ENCODE measurements around the gene SMAD3.
"Not testable (repeated sequence)": the region's sequence is repeated elsewhere in the genome, so short reads cannot be mapped to it uniquely, and the experiment has no call there.

SMAD3 gene

DNA sequence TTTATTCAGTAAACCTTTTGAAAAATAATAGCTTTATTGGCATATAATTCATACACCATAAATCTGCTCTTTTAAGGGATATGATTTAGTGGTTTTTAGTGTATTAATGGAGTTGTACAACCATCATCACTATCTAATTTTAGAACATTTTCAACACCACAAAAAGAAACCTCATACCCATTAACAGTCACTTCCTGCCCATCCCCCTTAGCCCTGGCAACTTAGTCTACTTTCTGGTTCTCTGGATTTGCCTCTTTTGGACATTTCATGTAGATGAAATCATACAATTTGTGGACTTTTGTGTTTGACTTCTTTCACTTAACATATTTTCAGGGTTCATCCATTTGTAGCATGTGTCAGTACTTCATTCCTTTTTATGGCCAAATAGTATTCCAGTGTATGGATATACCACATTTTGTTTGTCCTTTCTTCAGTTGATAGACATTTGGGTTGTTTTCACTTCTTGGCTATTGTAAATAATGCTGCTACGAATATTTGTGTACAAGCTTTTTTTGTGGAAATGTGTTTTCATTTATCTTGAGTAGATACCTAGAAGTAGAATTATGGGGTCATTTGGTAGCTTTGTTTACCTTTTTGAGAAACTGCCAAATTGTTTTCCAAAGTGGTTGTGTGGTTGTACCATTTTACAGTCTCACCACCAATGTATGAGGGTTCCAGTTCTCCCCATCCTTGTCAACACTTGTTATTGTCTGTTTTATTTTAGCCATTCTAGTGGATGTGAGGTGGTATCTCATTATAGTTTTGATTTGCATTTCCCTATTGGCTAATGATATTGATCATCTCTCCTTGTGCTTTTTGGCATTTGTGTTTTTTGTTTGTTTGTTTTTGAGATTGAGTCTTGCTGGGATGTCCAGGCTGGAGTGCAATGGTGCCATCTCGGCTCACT lies 45.8 kb downstream of the SMAD3 start:
- no peak for DNase-seq

DNA sequence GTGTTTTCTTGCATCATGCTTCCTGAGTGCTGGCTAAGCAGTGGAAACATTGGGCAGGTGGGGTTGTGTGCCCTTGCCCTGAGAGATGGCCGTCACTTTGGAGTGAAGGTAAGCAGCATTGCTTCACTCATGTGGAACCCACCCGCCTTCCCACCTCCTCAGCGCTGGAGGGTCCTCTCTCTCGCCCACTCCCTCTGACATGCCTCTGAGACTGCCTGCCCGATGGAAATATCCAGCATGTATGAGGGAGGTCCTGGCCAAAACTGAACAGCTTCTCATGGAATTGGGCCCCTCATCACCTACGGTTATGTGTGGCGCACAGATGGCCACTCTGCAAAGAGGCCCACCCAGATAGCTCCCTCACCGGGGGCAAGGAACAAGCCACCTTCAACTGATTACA lies 48.6 kb downstream of the SMAD3 start:
- DNase-seq, result no peak

DNA sequence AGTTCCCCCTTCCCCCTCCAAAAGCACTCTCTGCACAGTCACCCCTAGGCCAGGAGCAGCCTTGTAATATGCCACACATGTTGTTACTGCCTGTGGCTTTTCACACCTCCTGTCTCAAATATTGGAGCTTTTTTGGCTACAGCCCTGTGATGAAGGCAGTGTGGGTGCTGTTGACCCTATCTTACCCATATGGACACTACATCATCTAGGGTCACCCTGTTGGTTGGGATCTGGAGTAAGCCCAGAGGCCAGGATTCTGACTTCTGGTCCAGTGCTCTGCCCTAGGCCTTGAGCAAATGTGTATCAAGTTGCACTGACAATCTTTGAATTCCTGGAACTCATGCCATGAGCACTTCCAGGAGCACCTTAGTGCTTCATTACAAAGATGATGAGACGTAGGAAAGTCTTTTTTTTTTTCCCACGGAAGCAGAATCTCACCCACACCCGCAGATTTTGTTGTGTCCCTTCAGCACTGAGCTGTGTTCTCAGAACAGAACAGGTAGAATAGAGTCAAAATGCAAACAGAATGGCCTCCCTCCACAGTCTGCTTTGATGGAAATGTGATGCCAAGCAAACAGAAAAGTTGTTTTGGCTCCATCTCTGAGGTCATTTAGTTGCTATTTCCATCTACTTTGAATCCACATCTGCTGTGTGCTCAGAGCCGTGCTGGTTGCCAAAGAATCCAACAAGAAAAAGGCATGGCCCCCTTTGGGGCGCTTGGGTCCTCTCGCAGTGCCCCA lies 49.6 kb downstream of the SMAD3 start:
- DNase-seq, result no peak

DNA sequence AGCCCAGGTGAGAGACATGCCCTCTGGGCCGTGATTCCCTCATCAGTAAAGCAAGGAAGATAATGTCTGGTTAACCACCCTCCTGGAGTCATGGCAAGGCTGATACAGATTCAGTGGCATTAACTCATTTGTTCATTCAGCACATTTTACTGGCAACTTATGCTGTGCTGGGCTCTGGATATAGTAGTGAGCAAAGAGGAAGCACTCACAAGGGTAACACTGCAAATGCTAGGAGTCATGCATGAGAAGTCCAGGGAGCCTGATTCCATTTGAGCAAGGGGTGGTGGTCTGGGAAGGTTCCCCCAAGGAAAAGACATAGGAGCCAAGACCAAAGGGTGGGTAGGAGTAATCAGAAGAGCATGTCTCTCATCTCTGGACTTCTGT lies 50.2 kb downstream of the SMAD3 start:
- no peak for DNase-seq

DNA sequence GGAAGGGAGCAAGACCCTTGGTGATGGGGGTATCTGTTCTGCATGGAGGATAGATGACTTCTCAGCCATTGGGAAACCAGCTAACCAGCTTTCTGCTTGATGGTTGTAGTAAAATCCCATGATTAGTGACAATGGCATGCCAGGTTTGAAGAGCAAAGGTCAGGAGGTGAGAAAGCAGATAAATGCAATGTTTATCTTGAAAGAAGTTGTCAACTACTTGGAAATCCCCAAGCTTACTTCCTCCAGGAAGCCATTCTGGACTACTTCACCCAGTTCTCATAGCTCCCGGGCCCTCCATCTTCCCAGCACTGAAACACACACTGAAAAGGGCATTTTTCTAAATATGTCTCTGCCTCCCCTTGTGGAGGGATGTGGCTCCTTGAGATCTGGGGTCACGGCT lies 51.3 kb downstream of the SMAD3 start:
- no peak for DNase-seq

DNA sequence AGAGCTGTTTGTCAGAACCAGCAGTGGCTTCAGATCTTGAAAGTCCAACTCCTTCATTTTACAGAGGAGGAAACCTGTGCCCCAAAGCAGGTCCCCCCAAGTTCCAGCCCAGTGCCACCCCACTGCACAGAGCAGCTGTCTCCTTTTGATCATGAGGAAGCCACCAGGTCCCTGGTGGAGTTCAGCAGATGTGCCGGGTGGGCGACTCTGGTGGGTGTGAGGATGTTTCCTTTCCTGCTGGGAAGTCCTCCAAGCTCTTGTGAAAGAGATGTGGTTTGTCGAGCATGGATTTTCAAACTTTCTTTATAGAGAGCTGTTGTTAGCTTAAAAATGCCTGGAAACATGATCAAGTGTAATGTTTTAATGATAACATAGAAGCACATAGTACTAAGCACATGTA lies 52.0 kb downstream of the SMAD3 start:
- no peak for DNase-seq

DNA sequence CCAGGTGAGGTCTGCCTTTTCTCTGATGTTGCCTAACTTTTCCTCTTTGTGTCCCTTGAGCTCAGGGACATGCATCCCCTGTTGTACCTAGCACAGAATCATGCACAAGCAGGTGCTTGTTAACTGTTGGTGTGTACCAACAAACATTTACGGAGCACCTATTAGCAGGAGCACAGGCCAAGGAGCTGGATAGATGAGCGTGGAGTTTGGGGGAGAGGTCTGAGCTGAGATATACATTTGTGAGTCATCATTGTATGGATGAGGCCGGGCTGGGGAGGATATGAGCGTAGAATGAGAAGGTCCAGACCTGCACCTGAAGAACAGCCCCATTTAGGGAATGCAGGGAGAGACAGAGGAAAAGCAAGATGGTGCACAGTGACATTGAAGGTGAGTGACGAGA lies 53.4 kb downstream of the SMAD3 start:
- DNase-seq, result no peak

DNA sequence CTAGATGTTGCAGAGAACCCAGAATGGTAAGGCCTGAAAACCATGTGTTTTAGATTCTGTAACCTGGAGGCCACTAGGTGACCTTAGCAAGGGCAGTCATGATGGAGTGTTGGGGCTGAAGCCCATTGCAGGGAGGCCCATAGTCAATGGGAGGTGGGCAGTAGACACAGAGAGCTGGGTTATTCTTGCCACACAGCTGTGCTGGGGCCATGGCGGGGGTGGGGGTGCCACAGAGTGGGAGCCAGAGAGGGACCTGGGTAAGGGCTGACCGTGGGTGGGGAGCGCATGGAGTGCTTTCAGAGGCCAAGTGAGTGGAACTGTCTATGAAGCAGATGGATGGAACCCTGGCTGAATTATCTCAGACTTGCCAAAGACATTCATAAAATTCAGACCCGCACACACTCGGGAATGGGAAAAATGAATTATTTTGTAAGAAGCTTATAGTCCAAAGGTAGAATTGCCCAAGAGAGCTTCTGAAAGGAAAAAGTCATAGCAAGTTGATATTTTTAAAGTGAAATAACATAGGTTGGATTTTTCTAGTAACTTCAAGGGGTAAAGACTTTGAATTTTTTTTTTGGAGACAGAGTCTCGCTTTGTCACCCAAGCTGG lies 53.9 kb downstream of the SMAD3 start:
- DNase-seq, result no peak

DNA sequence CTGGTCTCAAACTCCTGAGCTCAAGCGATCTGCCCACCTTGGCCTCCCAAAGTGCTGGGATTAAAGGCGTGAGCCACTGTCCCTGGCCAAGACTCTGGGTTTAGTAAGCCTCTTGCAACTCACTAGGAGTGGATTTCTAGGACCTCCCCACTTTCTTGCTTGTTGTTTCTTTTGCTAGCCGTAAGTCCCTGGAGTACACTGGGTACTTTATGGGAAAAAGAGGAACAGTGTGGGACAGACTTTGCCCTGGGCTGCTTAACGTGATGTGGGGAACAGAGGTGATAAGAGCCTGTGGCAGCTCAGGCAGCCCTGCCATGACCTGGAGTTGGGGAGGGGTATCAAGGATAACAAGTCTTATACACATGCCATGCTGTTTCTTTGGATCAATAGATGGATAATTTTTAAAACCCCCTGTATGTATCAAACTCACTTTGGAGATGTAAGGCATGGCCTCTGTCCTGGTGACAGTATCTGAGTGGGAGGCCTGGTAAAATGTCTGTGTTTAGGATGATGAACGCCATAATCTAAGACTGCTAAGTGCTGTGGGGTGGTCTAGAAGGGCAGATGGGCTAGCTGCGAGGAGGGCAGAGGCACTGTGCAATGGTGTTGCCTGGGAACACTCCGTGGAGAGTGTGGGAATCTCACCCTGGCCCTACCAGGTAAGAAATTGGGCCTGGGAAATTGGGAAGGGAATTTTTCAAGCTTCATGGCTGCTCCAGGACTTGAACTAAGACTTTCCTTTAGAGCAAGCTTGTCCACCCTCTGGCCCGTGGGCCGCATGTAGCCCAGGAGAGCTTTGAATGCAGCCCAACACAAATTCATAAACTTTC lies 54.8 kb downstream of the SMAD3 start:
- no peak for DNase-seq

DNA sequence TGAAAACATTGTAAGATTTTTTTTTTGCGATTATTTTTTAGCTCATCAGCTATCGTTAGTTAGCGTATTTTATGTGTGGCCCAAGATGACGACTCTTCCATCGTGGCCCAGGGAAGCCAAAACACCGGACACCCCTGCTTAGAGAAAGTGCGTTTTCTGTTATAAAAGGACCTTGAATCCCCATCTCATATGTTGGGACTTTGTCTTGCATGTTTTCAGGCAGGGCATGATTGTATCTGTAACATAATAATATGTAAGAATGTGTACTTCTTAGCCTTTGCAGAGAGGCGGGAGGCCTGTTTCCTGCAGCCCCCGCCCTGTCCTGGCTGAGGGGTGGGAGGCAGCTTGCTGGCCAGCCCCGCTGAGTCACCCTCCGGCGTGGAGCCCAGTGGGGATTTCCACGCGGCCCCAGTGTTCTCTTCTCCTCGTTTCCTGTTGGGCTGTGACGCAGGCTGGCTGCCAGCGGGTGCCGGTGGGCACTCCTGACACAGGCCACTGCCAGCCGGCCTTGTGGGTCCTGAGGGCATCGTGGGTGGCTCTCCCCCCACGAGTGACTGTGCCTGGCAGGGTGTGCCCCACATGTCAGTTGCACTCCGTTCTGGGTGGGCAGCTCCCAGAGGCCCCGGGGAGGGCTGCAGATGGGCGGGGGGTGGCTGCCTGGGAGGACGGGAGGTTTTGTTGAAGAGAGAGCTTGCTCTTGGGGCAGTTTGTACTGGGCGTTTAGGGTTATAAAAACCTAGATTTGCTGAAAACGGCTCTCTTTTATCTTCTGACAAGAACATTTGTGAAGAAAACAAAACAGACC lies 55.6 kb downstream of the SMAD3 start:
- DNase-seq, result peak; percentile 94

DNA sequence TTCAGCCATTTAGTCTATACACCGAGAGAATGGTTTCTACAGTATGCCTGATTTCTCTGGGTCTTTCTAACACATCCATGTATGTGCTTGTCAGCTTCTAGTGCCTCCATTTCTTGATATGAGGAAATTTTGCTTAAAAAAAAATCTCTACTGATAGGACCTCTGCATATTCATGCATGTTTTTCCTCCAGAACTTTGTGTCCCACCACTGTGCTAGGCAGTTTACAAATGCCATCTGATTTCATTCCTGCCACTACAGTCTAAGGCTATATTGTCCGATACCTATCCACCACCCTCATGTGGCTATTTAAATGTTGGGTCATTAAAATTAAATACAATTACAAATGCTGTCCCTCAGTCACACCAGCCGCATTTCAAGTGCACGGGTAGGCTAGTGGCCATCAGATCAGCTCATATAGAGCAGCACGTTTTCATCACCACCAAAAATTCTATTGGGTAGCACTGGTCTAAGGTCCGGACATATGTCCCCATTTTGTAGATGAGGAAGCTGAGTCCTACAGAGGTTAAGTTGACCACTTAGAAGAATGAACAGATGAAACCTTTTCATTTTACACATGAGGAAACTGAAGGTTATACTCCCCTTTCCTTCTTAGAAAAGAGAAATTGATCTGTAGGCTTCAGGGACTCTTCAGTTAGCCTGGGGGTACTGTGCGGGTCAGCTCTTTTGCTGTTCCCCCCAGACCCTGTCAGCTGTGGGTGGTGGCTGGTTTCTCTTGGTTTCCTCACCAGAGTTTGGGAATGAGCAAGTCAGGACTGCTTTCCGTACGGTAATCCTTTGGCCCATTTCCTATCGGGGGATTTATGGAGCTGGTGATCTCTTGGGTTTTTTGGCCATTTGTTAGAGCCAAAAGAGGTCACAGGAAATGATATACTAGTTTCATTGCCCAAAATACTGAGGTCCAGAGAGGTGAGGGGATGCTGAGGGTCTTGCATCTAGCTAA lies 56.5 kb downstream of the SMAD3 start:
- no peak for DNase-seq

DNA sequence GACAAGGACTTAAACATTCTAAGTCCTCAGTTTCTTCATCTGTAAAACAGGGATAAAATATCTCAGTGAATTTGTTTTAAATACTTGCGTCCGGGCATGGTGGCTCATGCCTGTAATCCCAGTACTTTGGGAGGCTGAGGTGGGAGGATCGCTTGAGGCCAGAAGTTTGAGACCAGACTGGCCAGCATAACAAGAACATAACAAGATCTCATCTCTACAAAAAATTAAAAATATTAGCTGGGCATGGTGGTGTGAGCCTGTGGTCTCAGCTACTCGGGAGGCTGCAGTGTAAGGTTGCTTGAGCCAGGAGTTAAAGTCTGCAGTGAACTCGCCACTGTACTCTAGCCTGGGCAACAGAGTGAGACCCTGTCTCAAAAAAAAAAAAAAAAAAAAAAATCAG lies 57.4 kb downstream of the SMAD3 start:
- not testable (repeated sequence) for DNase-seq

DNA sequence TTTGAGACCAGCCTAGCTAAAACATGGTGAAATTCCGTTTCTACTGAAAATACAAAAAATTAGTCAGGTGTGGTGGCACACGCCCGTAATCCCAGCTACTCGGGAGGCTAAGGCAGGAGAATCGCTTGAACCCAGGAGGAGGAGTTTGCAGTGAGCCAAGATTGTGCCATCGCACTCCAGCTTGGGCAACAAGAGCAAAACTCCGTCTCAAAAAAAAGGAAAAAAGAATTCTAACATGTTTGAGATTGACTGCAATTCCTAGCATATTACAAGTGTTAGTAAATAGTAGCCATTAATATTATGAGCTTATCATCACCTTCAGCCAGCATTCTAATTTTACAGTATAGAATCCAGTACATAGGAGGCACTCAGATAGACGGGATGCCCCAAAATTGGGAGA lies 57.9 kb downstream of the SMAD3 start:
- DNase-seq, result not testable (repeated sequence)

DNA sequence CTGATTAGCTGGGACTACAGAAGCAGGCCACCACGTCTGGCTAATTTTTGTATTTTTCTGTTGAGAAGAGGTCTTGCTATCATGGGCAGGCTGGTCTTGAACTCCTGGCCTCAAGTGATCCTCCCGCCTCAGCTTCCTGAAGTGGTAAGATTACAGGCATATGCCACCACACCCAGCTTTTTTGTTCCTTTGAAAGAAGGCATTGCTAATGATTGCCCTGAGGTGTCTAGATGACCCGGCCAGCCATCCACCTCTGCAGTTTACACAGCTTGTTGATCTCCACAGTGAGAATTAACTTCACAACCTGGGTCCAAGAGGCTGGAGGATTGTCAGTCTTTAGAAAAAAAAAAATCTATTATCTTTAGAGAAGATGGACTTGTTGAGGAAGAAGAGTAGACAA lies 58.7 kb downstream of the SMAD3 start:
- no peak for DNase-seq

DNA sequence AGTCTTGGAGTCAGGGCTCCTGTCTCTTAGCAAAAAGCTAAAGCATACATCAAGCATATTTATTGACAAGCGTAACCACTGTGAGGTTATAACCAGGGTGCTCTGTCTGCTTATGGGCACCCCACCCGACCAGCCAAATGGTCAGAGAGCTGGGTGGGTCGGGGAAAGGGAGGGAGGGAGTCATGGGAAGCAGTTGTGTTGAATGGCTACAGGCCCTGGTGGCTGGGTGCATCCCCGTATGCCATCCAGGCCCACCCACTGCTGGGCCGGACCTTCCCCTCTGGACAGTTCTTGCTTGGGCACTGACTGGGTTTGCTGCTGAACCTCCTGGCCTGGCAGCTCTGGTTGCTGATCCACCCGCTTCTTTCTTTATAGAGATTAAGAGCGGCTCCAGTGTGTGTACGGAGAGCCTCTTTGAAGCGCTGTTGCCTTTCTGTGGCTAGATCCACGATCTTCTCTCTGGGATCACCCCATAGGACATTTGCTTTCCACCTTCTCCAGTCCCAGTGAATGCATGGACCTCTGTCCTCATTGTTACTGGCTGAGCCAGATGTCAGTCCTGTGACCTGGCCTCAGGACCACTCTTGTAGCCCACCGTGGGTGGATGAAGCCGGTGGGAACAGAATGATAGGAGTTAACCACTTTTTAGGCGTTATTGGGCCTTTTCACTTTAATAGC lies 59.6 kb downstream of the SMAD3 start:
- DNase-seq, result no peak

DNA sequence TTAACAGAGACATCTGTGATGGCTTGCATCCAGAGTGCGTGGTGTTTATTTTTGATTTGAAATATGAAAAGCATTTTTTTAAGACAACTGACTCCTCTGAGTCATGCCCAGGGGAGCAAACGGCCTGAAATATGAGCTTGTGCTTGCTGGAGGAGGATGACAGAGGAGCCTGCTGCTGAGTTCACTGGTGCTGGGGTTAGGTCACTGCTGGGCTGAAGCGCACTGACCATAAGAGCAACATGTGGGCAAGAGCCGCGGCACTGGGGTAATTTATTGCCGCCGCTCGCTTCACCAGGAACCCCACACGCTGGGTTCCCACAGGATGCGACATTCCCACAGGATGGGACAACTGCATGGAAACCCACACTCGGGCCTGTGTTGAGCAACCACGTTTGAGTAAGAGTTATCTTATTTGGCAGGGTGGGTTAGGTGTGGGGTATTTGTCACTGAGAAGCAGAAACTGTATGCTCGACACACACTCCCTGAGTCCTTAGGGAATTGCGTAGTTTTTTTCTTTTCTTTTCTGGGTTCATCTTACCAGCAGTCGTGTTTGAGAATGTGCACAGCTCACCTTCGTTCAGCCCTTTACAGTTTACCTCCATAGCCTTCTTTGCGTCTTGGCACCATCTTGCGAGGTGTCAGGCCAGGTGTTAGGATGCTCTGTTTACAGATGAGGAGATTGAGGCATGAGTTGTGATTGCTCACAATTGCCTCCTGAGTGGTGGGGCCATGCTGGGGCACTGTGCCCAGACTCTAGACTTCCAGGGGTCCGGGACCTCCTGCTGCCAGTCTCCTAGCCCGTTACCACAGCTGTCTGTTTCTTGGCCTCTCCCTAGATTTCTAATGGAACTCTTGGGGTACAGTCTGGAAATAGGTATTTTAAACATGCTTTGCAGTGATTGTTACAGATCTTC lies 60.4 kb downstream of the SMAD3 start:
- DNase-seq, result no peak

DNA sequence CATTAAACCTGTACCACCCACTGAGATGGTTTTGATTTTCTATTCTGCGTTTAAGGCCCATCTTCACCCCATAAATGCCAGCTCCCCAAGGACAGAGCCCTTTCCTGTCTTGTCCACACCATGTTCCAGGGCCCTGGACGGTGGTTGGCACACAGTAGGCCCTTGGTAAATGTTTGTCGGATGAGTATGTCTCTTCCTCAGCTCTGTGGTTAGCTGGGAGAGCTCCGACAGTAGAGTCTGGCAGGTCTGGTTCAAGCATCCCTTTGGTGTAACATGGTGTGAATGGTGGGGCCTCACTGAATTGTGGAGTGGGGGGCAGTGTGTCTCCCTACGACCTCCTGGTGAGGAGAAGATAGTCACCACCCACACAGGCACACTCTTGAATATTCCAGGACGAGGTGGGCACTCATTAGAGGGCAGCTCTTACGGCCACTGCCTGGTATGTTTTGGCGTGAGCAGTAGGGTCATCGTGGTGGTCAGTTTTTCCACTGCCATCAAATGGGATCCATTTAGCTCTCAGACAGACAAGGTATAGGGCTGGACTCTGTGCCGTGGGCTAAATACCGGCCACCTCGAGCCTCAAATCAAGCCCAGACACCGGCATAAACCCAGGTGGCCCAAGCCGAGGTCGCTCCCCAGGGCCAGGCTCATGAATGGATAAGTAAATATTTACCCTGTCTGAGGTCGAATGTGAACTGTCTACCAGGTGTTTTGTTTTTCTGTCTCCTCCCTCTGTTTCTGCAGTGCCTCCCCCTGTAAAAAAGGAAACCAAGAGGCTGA lies 61.3 kb downstream of the SMAD3 start:
- DNase-seq, result no peak

DNA sequence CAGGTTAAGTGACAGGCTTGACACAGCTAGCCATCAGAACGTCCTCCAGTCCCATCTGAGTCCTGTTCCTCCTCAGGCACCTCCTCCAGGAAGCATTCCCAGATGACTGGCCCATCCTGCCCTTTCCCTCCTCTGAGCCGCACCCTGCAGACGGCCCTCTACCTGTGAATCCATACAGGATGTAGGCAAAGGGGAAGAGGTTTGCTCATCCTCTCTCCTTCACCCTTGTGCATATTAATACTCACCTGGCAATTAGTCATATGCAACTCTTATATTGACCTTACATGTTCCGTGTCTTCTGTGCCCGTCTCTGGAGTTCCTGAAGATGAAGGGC lies 61.9 kb downstream of the SMAD3 start:
- DNase-seq, result no peak

DNA sequence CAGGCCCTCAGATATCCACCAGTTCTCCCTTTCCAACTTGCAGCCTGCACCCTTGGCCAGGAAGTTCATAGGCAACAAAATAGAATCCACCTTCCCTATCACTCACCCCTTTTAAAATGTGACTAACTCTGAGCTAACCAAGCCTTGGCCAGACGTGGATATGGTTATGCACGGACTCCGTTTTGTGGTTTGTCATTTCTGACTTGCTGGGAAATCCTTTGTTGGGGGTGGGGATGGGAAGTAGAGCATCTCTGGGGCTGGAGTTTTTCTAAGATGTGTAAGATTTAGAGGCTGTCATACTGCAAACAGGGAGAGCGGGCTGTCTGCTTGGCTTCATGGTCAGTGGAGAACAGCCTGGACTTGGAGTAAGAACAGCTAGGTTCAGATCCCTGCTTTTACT lies 62.6 kb downstream of the SMAD3 start:
- DNase-seq, result no peak

All from CD4-positive, alpha-beta T cell treated with Interferon gamma for 1 hour (primary cell).